Osteoblast (primary cell): ENCODE results near the gene MIEF2. TPM values are rescaled to one million over a fixed set of nuclear protein-coding genes. Genes with fewer than 3 reads are reported as not detected.

Experiments
- DNase-seq: peaks from one replicate; pipeline ENCODE4 v3.0.0; 2011; ENCODE audit warnings: low spot score, mixed read lengths; ENCODE audit not compliant: insufficient read length; ENCODE audit errors: missing footprints
- H2AFZ ChIP-seq: 2 replicates; pipeline ENCODE4 v1.6.0; 2011; ENCODE audit warnings: mild to moderate bottlenecking, low read length
- H3K27ac ChIP-seq: 2 replicates; pipeline ENCODE4 v1.5.1; 2011; ENCODE audit warnings: mild to moderate bottlenecking, low read depth, low read length, moderate library complexity
- H3K27me3 ChIP-seq: 2 replicates; pipeline ENCODE4 v1.6.0; 2012; ENCODE audit warnings: mild to moderate bottlenecking, control low read depth, inconsistent platforms, low read length, moderate library complexity; ENCODE audit not compliant: insufficient read depth
- H3K36me3 ChIP-seq: 2 replicates; pipeline ENCODE4 v1.5.1; 2011; ENCODE audit warnings: mild to moderate bottlenecking, low read length, control low read depth, moderate library complexity; ENCODE audit not compliant: insufficient read depth
- H3K4me1 ChIP-seq: 2 replicates; pipeline ENCODE4 v1.5.1; 2011; ENCODE audit warnings: mild to moderate bottlenecking, low read length, control low read depth, moderate library complexity; ENCODE audit not compliant: insufficient read depth
- H3K4me2 ChIP-seq: 2 replicates; pipeline ENCODE4 v1.6.0; 2011; ENCODE audit warnings: mild to moderate bottlenecking, low read length; ENCODE audit not compliant: insufficient read depth
- H3K4me3 ChIP-seq: fragments of 200-600 bp; sonication (generic); 3 replicates; pipeline ENCODE4 v1.5.1; 2012; ENCODE audit warnings: mild to moderate bottlenecking, low read length, inconsistent platforms; ENCODE audit not compliant: insufficient read depth
- H3K79me2 ChIP-seq: 2 replicates; pipeline ENCODE4 v1.6.0; 2012; ENCODE audit warnings: mild to moderate bottlenecking, low read length, control low read depth, inconsistent platforms; ENCODE audit not compliant: insufficient read depth
- H3K9me3 ChIP-seq: 2 replicates; pipeline ENCODE4 v1.5.1; 2011; ENCODE audit warnings: low read depth, low read length, control low read depth
- H4K20me1 ChIP-seq: 2 replicates; pipeline ENCODE4 v1.6.0; 2012; ENCODE audit warnings: mild to moderate bottlenecking, low read length, control low read depth; ENCODE audit not compliant: insufficient read depth
- CTCF ChIP-seq: IDR thresholded peaks from 2 replicates; pipeline ENCODE4 v1.5.1; 2011; ENCODE audit warnings: mild to moderate bottlenecking, low read depth, low read length, moderate library complexity; ENCODE audit errors: extremely low read depth
- total RNA-seq: library from RNA; depleted of rRNA; stranded (reverse); fragments of >200 nt; gene quantifications from 2 replicates; pipeline ENCODE4 v1.2.3, GENCODE V29; 2012

Gene MIEF2
- total RNA-seq, 1 donor, result 14.5 TPM

- DNase-seq, result no peak
- TF ChIP-seq CTCF, result no peak
- peaks cover 74% of the 10 kb centered on the region for H3K36me3 ChIP-seq
- no peaks in the 10 kb centered on the region for H3K27me3 ChIP-seq
- peaks cover 27% of the 10 kb centered on the region for H4K20me1 ChIP-seq
- no peak overlapping the region for H3K27ac ChIP-seq
- no peak overlapping the region for H3K4me2 ChIP-seq
- H2AFZ ChIP-seq, result no peak overlapping the region
- H3K9me3 ChIP-seq, result no peaks in the 10 kb centered on the region
- no peak overlapping the region for H3K4me3 ChIP-seq
- H3K4me1 ChIP-seq, result no peaks in the 10 kb centered on the region
- H3K79me2 ChIP-seq, result no peaks in the 10 kb centered on the region
Measured at GRCh38 chr17:18245038-18245776, 15.3 kb upstream of the MIEF2 start.

DNA sequence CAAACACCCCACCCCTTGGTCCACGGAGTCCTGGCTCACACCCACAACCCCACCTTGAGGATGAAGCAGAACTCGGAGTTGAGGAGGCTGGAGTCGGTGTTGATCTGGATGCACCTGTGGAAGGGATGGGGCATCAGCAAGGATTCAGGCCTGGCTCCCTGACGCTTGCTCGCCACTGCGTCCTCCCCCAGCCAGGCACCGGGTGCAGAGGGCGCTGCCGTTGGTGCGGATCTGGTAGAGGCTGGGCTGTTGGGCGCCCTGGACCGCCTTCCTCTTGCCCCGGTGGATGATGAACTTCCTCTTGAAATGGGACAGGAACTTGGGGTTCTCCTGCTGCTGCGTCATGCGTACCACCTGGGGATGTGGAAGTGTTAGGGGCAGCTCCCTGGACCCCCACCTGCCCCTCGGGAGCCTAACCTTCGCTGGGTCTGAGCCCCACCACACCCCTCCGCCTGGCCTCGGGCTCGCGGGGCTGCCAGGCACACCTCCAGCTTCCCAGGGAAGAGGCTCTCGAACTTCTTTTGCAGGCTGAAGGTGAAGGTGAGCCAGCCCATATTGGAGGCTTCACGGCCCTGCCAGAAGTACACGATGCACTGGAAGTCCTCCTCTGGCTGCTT is 14.2 kb upstream of the MIEF2 start:
- H3K36me3 ChIP-seq, result peaks cover 78% of the 10 kb centered on the region

DNA sequence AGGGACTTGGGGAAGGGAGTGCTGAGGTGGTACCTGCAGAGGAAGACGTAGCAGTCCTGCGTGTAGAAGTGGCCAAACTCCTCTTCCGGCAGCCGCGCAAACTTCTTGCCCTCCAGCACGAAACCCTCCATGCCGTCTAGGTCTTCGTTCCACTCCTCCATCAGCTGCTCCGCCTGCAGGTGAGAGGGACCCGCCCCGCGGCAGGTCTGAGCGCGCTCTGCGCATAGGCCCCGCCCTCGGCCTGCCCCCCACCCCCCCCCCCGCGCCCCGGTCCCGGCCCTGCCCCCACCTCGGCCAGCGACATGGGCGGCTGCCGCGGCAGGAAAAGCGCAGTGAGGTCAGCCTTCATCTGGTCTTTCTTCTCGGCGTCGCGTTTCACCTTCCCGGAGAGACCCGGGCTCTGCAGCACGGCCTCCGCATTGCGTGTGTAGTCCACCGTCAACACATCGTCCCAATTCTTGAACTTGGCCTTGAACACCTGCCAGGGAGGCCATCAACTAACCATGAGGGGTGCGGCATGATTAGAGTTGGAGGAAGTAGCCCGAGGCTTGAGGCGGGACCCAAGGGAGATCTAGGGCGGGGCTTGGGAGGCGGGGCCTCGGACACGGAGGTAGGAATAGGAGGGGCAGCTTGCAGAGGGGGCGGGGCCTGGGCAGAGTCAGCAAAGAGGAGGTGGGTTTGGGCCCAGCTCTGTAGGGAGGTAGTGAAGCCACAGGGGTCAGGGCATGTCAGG is 13.4 kb upstream of the MIEF2 start:
- Histone ChIP-seq H3K79me2 (no peaks in the 10 kb centered on the region), H4K20me1 (peaks cover 31% of the 10 kb centered on the region), H2AFZ (no peak overlapping the region), H3K27ac (no peak overlapping the region), H3K27me3 (no peaks in the 10 kb centered on the region), H3K4me3 (no peak overlapping the region), H3K4me2 (no peak overlapping the region), H3K9me3 (no peaks in the 10 kb centered on the region), H3K4me1 (no peaks in the 10 kb centered on the region), H3K36me3 (peaks cover 81% of the 10 kb centered on the region)
- DNase-seq, result peak; percentile 92
- TF ChIP-seq CTCF, result no peak

More for the DNA sequence above, 14.2 kb upstream of the MIEF2 start:
- Histone ChIP-seq H2AFZ (no peak overlapping the region), H3K4me3 (no peak overlapping the region), H3K4me1 (no peaks in the 10 kb centered on the region), H3K9me3 (no peaks in the 10 kb centered on the region), H4K20me1 (peaks cover 31% of the 10 kb centered on the region), H3K4me2 (no peak overlapping the region), H3K27me3 (no peaks in the 10 kb centered on the region), H3K79me2 (no peaks in the 10 kb centered on the region), H3K27ac (no peak overlapping the region)
- no peak for DNase-seq
- no peak for TF ChIP-seq CTCF

DNA sequence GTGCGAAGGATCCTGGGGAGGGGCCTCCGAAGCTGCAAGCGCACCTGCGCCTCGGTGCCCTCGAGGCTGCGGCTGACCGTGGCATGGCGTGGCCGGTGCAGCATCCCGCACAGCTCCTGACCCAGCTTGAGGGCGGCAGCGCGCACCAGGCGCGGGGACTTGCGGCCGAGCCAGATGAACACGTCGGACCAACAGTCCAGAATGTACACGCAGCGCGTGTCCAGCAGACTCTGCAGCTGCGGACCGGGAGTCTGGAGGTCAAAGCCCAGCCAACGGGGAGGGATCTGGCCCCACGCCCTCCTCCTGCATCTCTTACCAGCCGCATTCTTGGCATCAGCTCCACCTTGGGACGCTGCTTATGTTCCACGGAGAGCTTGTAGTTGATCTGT is 12.9 kb upstream of the MIEF2 start:
- Histone ChIP-seq H3K4me2 (no peak overlapping the region), H3K9me3 (no peaks in the 10 kb centered on the region), H2AFZ (no peak overlapping the region), H4K20me1 (peaks cover 31% of the 10 kb centered on the region), H3K79me2 (peaks cover 4% of the 10 kb centered on the region), H3K36me3 (peaks cover 82% of the 10 kb centered on the region), H3K27me3 (no peaks in the 10 kb centered on the region), H3K4me1 (no peaks in the 10 kb centered on the region), H3K4me3 (no peak overlapping the region), H3K27ac (no peak overlapping the region)
- DNase-seq, result no peak
- no peak for TF ChIP-seq CTCF
